Endothelial cell of umbilical vein (primary cell): ENCODE measurements around the gene ARHGAP21. TPM values are rescaled to one million over a fixed set of nuclear protein-coding genes. Genes with fewer than 3 reads are reported as not detected.
A peak's percentile ranks its signal among the peaks of the same experiment; 100 is the strongest.

Experiments used
- BruUV-seq: library from RNA; stranded (reverse); fragments of 400-500 nt; replicated peaks from 2 replicates; lab custom pipeline; 2021; lab: Mats Ljungman, UMichigan
- CTCF ChIA-PET: fragments of 300-600, 350-600 bp; sonication (Branson Sonifier 250); formaldehyde crosslinking; loops from one replicate; lab custom pipeline; 2021; ENCODE audit warnings: antibody characterized with exemption, inconsistent platforms; lab: Charles Lee
- POLR2A ChIA-PET: fragments of 300-600, 350-600 bp; sonication (Branson Sonifier 250); formaldehyde crosslinking; loops from one replicate; lab custom pipeline; 2021; ENCODE audit warnings: antibody characterized with exemption, inconsistent platforms; lab: Charles Lee
- DNase-seq: peaks from one replicate; pipeline ENCODE4 v3.0.0-alpha.2; 2011; ENCODE audit warnings: low read depth, low spot score
- FAIRE-seq: peaks from 2 replicates; lab custom pipeline; 2011; peaks lifted over from hg19 to GRCh38; lab: Jason Lieb, UNC
- H2AFZ ChIP-seq: 2 replicates; pipeline ENCODE4 v1.6.0; 2012; ENCODE audit warnings: low read depth, low read length, control low read depth, inconsistent platforms
- H3K27ac ChIP-seq: 2 replicates; pipeline ENCODE4 v1.5.1; 2011; ENCODE audit warnings: low read depth, mild to moderate bottlenecking, control low read depth, low read length, moderate library complexity; ENCODE audit not compliant: insufficient read depth
- H3K27me3 ChIP-seq, 2 experiments: 2 replicates each; pipeline versions ENCODE4 v1.6.0 to v1.6.1; 2011; ENCODE audit warnings: low read length in 2 of 2, mixed read lengths in 1 of 2; ENCODE audit not compliant: control insufficient read depth in 2 of 2, insufficient read depth in 2 of 2
- H3K36me3 ChIP-seq, 2 experiments: 2 replicates in 1 of 2; 3 replicates in 1 of 2; pipeline ENCODE4 v1.5.1; 2011; ENCODE audit warnings: low read length in 2 of 2, mild to moderate bottlenecking in 1 of 2, moderate library complexity in 1 of 2; ENCODE audit not compliant: control insufficient read depth in 2 of 2, insufficient read depth in 2 of 2; ENCODE audit errors: extremely low read depth in 1 of 2
- H3K4me1 ChIP-seq: 3 replicates; pipeline ENCODE4 v1.5.1; 2011; ENCODE audit warnings: mild to moderate bottlenecking, low read length; ENCODE audit not compliant: control insufficient read depth, insufficient read depth; ENCODE audit errors: extremely low read depth
- H3K4me2 ChIP-seq: 2 replicates; pipeline ENCODE4 v1.6.1; 2011; ENCODE audit warnings: low read length, control low read depth, mixed read lengths; ENCODE audit not compliant: insufficient read depth
- H3K4me3 ChIP-seq, 3 experiments: fragments of 200-600 bp in 1 of 3; sonication (generic), shearing (Covaris generic) in 1 of 3; replicated peaks in 1 of 3; 2 replicates each; pipeline ENCODE4 v1.5.1; 2011 to 2016; ENCODE audit warnings: control low read depth in 3 of 3, low read length in 3 of 3, mild to moderate bottlenecking in 2 of 3, inconsistent platforms in 1 of 3, low read depth in 1 of 3, moderate library complexity in 1 of 3; ENCODE audit not compliant: insufficient read depth in 1 of 3
- H3K79me2 ChIP-seq: 2 replicates; pipeline ENCODE4 v1.6.0; 2012; ENCODE audit warnings: low read length, inconsistent platforms; ENCODE audit not compliant: control insufficient read depth, insufficient read depth
- H3K9ac ChIP-seq: replicated peaks from 2 replicates; pipeline ENCODE3; 2011; ENCODE audit warnings: low read length, control low read depth; ENCODE audit not compliant: insufficient read depth; ENCODE audit errors: extremely low read depth
- H3K9me1 ChIP-seq: replicated peaks from 3 replicates; pipeline ENCODE4 v1.6.0; 2011; ENCODE audit warnings: mild to moderate bottlenecking, low read length; ENCODE audit not compliant: control insufficient read depth, insufficient read depth; ENCODE audit errors: extremely low read depth
- H3K9me3 ChIP-seq: replicated peaks from 2 replicates; pipeline ENCODE4 v1.5.1; 2012; ENCODE audit warnings: low read length, inconsistent platforms; ENCODE audit not compliant: control insufficient read depth, insufficient read depth
- H4K20me1 ChIP-seq: replicated peaks from 2 replicates; pipeline ENCODE3; 2011; ENCODE audit warnings: mild to moderate bottlenecking, low read length; ENCODE audit not compliant: control insufficient read depth, insufficient read depth; ENCODE audit errors: extremely low read depth
- EZH2 ChIP-seq: IDR thresholded peaks from 2 replicates; pipeline ENCODE4 v1.6.1; 2012; ENCODE audit warnings: borderline replicate concordance, low read depth, mild to moderate bottlenecking, moderate library complexity, low read length, inconsistent platforms; ENCODE audit not compliant: severe bottlenecking
- GATA2 ChIP-seq: IDR thresholded peaks from 2 replicates; pipeline ENCODE4 v1.7.0; 2011; ENCODE audit warnings: low read depth, mild to moderate bottlenecking, moderate library complexity, mixed read lengths, low read length; ENCODE audit not compliant: insufficient read length, insufficient read depth
- JUN ChIP-seq: IDR thresholded peaks from 2 replicates; pipeline ENCODE4 v1.6.1; 2011; ENCODE audit warnings: borderline replicate concordance, low read depth; ENCODE audit not compliant: insufficient read length, insufficient read depth
- MYC ChIP-seq: IDR thresholded peaks from one replicate; pipeline ENCODE4 v1.6.1; 2011; ENCODE audit warnings: mild to moderate bottlenecking, low read depth, low read length
- POLR2AphosphoS5 ChIP-seq: IDR thresholded peaks from 2 replicates; pipeline ENCODE4 v1.6.1; 2012; ENCODE audit warnings: low read depth, mild to moderate bottlenecking, control low read depth, low read length, moderate library complexity; ENCODE audit not compliant: insufficient read depth
- dilution Hi-C: fragments of 300-500 bp; cut with MboI; formaldehyde crosslinking; loops from one replicate; pipeline ENCODE4 v1.15.0; 2019; ENCODE audit warnings: low sequenced_read_pairs; ENCODE audit not compliant: extremely low pct_ligation_motif_present
- intact Hi-C: fragments of 100-400 bp; cut with micrococcal nuclease; formaldehyde crosslinking; loops from one replicate; pipeline ENCODE4 v1.10.0; 2022
- polyA plus RNA-seq, 4 experiments: library from polyadenylated mRNA; depleted of rRNA in 3 of 4; stranded (reverse) in 3 of 4; unstranded in 1 of 4; fragments of >200 nt; gene quantifications; 2 replicates each; pipeline versions ENCODE4 v1.2.1 to v1.2.3, GENCODE V29; 2011 to 2012; ENCODE audit warnings: missing spikeins in 1 of 4
- total RNA-seq: library from RNA; stranded (reverse); gene quantifications from 2 replicates; pipeline ENCODE4 v1.2.3, GENCODE V29; 2021
- TF ChIP-seq, protein P1 (sequence below), 2 donors: IDR thresholded peaks; 1 replicate in 1 of 2; 2 replicates in 1 of 2; pipeline ENCODE4 v1.5.1; 2011; ENCODE audit warnings: low read length in 2 of 2, mild to moderate bottlenecking in 2 of 2, moderate library complexity in 2 of 2, control low read depth in 1 of 2, inconsistent platforms in 1 of 2, low read depth in 1 of 2; ENCODE audit not compliant: insufficient read depth in 1 of 2; ENCODE audit errors: extremely low read depth in 1 of 2

The ARHGAP21 gene
- total and polyA plus RNA-seq, 2 donors (not counting 3 experiments of a cell fraction or from before 2014, with no cell fraction given), result 29.5 to 97.8 TPM

DNA sequence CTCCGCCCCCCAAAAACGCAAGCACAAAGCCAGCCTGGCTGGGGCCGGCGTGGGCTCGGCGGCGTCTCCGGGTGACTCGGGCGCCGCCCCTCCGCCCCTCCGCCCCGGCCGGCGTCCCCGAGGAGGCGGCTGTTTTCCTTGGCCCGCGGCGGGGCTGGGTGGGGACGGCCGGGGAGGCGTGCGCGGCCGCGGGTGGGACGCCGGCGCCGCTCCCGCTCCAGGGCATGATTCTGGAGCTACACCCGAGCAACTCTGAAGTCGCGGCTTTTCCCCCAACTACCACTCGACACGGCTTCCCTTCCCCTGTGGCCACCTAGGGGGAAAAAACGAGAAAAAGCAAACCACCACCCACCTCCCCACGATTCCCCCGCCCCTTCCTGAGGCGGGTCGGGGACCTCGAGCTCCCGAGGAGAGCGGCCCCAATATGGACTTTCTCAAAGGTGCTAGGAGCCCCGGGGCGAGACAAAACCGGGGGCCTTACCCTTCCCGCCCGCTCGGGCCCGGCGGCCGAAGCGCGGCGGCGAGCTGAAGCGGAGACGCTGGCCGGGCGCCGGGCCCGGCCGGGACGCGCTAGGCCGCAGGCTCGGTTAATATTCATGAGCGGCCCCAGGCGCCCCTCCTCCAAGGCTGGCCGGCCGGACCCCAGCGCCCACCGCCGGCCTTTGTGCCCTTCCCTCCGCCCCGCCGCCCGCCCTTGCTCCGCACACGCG, 856 bp downstream of the ARHGAP21 start:
- H3K27ac ChIP-seq, result peak overlapping the region; percentile 85
- peaks cover 0 to 8% of the 10 kb centered on the region in 2 experiments for H3K36me3 ChIP-seq
- H3K4me1 ChIP-seq, result peaks cover 44% of the 10 kb centered on the region
- H3K9ac ChIP-seq, result peak overlapping the region; percentile 94
- dilution Hi-C loops, result no loop called here
- H4K20me1 ChIP-seq, result peaks cover 18% of the 10 kb centered on the region
- H3K9me3 ChIP-seq, result no peaks in the 10 kb centered on the region
- FAIRE-seq (no peak), DNase-seq (peak; percentile 59)
- H3K4me2 ChIP-seq, result peak overlapping the region; percentile 99
- no TSS peak for BruUV-seq
- intact Hi-C loops, result no loop called here
- CTCF ChIA-PET, result interaction anchor here (0.7 to 4.3 kb wide), 5 partner anchors 16 to 358 kb away, joined by 3 to 27 read pairs (median 5); no protein-coding TSS in a partner anchor
- H3K79me2 ChIP-seq, result peaks cover 54% of the 10 kb centered on the region
- H3K9me1 ChIP-seq, result no peaks in the 10 kb centered on the region
- peak overlapping the region; percentile 71 for H2AFZ ChIP-seq
- peak overlapping the region; percentile 50 to 94 (median 91) for H3K4me3 ChIP-seq
- POLR2A ChIA-PET, result interaction anchor here (0.5 kb wide), 1 partner anchor 230 kb away, joined by 7 read pairs; no protein-coding TSS in a partner anchor
- TF ChIP-seq EZH2, result no peak
- TF ChIP-seq GATA2, result no peak
- peak; percentile 71 for TF ChIP-seq POLR2AphosphoS5
- TF ChIP-seq, protein P1, sequence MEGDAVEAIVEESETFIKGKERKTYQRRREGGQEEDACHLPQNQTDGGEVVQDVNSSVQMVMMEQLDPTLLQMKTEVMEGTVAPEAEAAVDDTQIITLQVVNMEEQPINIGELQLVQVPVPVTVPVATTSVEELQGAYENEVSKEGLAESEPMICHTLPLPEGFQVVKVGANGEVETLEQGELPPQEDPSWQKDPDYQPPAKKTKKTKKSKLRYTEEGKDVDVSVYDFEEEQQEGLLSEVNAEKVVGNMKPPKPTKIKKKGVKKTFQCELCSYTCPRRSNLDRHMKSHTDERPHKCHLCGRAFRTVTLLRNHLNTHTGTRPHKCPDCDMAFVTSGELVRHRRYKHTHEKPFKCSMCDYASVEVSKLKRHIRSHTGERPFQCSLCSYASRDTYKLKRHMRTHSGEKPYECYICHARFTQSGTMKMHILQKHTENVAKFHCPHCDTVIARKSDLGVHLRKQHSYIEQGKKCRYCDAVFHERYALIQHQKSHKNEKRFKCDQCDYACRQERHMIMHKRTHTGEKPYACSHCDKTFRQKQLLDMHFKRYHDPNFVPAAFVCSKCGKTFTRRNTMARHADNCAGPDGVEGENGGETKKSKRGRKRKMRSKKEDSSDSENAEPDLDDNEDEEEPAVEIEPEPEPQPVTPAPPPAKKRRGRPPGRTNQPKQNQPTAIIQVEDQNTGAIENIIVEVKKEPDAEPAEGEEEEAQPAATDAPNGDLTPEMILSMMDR (IDR thresholded peaks at IDR 0.05; ENCODE audit: extremely low read depth in 1 of 2, insufficient read depth in 1 of 2, low read depth in 1 of 2, low read length in 2 of 2), result peak in 1 of 2 donors; percentile 4
- TF ChIP-seq MYC, result no peak
- TF ChIP-seq JUN, result no peak
- no peaks in the 10 kb centered on the region for H3K27me3 ChIP-seq
